ENCODE results near the gene TNP2.

Gene TNP2

GRCh38 chr16:11277607-11278337 is 8.6 kb upstream of the TNP2 start:
- DNase-seq (ENCODE audit: low read depth in 3 of 3, low spot score in 1 of 3): no peak

- no peak for DNase-seq (ENCODE audit: low read depth in 3 of 3, low spot score in 1 of 3)
Observed at GRCh38 chr16:11276896-11277593, 7.9 kb upstream of the TNP2 start.

- DNase-seq (ENCODE audit: low read depth in 3 of 3, low spot score in 1 of 3): no peak
Observed at GRCh38 chr16:11276143-11276895, 7.2 kb upstream of the TNP2 start, which contains the start of gene PRM2. TSS of gene PRM2 (minus strand) at chr16:11276480. CDS start at chr16:11276370, 110 bp downstream.

- DNase-seq (ENCODE audit: low read depth in 3 of 3, low spot score in 1 of 3): no peak
Observed at GRCh38 chr16:11274964-11275363, 5.8 kb upstream of the TNP2 start.

- no peak for DNase-seq (ENCODE audit: low read depth in 3 of 3, low spot score in 1 of 3)
Observed at GRCh38 chr16:11273721-11274324, 4.7 kb upstream of the TNP2 start.

- DNase-seq (ENCODE audit: low read depth in 3 of 3, low spot score in 1 of 3): no peak
Observed at GRCh38 chr16:11272921-11273720, 4.0 kb upstream of the TNP2 start, which contains the start of gene PRM3. TSS of gene PRM3 (minus strand) at chr16:11273629. CDS start at chr16:11273595, 34 bp downstream.

GRCh38 chr16:11272484-11272883 is 3.4 kb upstream of the TNP2 start:
- no peak for DNase-seq (ENCODE audit: low read depth in 3 of 3, low spot score in 1 of 3)

GRCh38 chr16:11271610-11272009 is 2.5 kb upstream of the TNP2 start:
- no peak for DNase-seq (ENCODE audit: low read depth in 3 of 3, low spot score in 1 of 3)

- DNase-seq (ENCODE audit: low read depth in 3 of 3, low spot score in 1 of 3): no peak
Observed at GRCh38 chr16:11270602-11271162, 1.6 kb upstream of the TNP2 start.

- DNase-seq (ENCODE audit: low read depth in 3 of 3, low spot score in 1 of 3): no peak
Observed at GRCh38 chr16:11265124-11265523, 4.0 kb downstream of the TNP2 start.

- no peak for DNase-seq (ENCODE audit: low read depth in 3 of 3, low spot score in 1 of 3)
Observed at GRCh38 chr16:11264155-11264832, 4.8 kb downstream of the TNP2 start.

GRCh38 chr16:11263737-11264136 is 5.4 kb downstream of the TNP2 start:
- DNase-seq (ENCODE audit: low read depth in 3 of 3, low spot score in 1 of 3): peak in 1 of 3 donors; percentile 22

GRCh38 chr16:11262915-11263314 is 6.2 kb downstream of the TNP2 start:
- DNase-seq (ENCODE audit: low read depth in 3 of 3, low spot score in 1 of 3): no peak

GRCh38 chr16:11260596-11260966 is 8.5 kb downstream of the TNP2 start:
- no peak for DNase-seq (ENCODE audit: low read depth in 3 of 3, low spot score in 1 of 3)

- no peak for DNase-seq (ENCODE audit: low read depth in 3 of 3, low spot score in 1 of 3)
Observed at GRCh38 chr16:11259655-11260595, 9.2 kb downstream of the TNP2 start.

GRCh38 chr16:11258553-11259492 is 10.3 kb downstream of the TNP2 start:
- no peak for DNase-seq (ENCODE audit: low read depth in 3 of 3, low spot score in 1 of 3)

GRCh38 chr16:11257131-11257938 is 11.8 kb downstream of the TNP2 start:
- DNase-seq (ENCODE audit: low read depth in 3 of 3, low spot score in 1 of 3): no peak
